Measurements from ENCODE around the gene ICAM1. TPM values are rescaled to one million over a fixed set of nuclear protein-coding genes. Genes with fewer than 3 reads are reported as not detected.
A peak's percentile ranks its signal among the peaks of the same experiment; 100 is the strongest.

ICAM1 gene
- total and polyA plus RNA-seq, 8 donors, result 15.4 to 497 (median 18.3) TPM

- intact Hi-C loops (cut with DNase I), result no loop called here
- H3K4me3 ChIP-seq, result peak within 1 kb of the TSS; percentile 92 to 94
- no peak for TF ChIP-seq CTCF (IDR thresholded peaks at IDR 0.05)
- H3K4me1 ChIP-seq, result peaks cover 4 to 19% of the 10 kb centered on the region in 2 donors
- DNase-seq (peak; percentile 79 to 97 (median 88)), ATAC-seq (peak; percentile 92)
- H3K27ac ChIP-seq, result peak within 1 kb of the TSS; percentile 13 to 63
- H3K27me3 ChIP-seq, result no peaks in the 10 kb centered on the region
- H3K9me3 ChIP-seq, result no peaks in the 10 kb centered on the region
- H3K36me3 ChIP-seq, result peaks cover 0 to 51% of the 10 kb centered on the region in 2 donors
These were observed 44.7 kb downstream of the ICAM1 start, which contains the start of gene FDX2 for GRCh38 chr19:10315335-10316214. Gene FDX2, minus strand, starts transcription at chr19:10316015. Its CDS starts 19 bp downstream, at chr19:10315996.

GRCh38 chr19:10316229-10317044, 45.5 kb downstream of the ICAM1 start:
- ATAC-seq (peak; percentile 7), DNase-seq (no peak)
- H3K27me3 ChIP-seq, result no peaks in the 10 kb centered on the region
- H3K27ac ChIP-seq, result peak overlapping the region in 1 of 2 donors; percentile 41
- H3K9me3 ChIP-seq, result no peaks in the 10 kb centered on the region
- peaks cover 0 to 55% of the 10 kb centered on the region in 2 donors for H3K36me3 ChIP-seq
- intact Hi-C loops (cut with DNase I), result no loop called here
- peak overlapping the region in 1 of 2 donors; percentile 94 for H3K4me3 ChIP-seq
- H3K4me1 ChIP-seq, result peaks cover 4 to 19% of the 10 kb centered on the region in 2 donors
- TF ChIP-seq CTCF (IDR thresholded peaks at IDR 0.05), result no peak

GRCh38 chr19:10317045-10317856, 46.3 kb downstream of the ICAM1 start:
- H3K27me3 ChIP-seq, result no peaks in the 10 kb centered on the region
- peaks cover 0 to 63% of the 10 kb centered on the region in 2 donors for H3K36me3 ChIP-seq

GRCh38 chr19:10317857-10318462, 47.0 kb downstream of the ICAM1 start:
- Histone ChIP-seq H3K4me1 (peaks cover 4 to 19% of the 10 kb centered on the region in 2 donors), H3K9me3 (no peaks in the 10 kb centered on the region), H3K36me3 (peaks cover 0 to 70% of the 10 kb centered on the region in 2 donors), H3K4me3 (no peak overlapping the region), H3K27ac (no peak overlapping the region), H3K27me3 (no peaks in the 10 kb centered on the region)
- intact Hi-C loops (cut with DNase I), result no loop called here
- no peak for TF ChIP-seq CTCF (IDR thresholded peaks at IDR 0.05)
- ATAC-seq (no peak), DNase-seq (no peak)

More at GRCh38 chr19:10317045-10317856, 46.3 kb downstream of the ICAM1 start:
- no peak overlapping the region for H3K27ac ChIP-seq
- H3K4me3 ChIP-seq, result no peak overlapping the region
- H3K4me1 ChIP-seq, result peaks cover 4 to 19% of the 10 kb centered on the region in 2 donors
- DNase-seq, result no peak
- intact Hi-C loops (cut with DNase I), result no loop called here
- no peak for TF ChIP-seq CTCF (IDR thresholded peaks at IDR 0.05)
- no peak for ATAC-seq
- no peaks in the 10 kb centered on the region for H3K9me3 ChIP-seq
